NCI-H1417 (cell line): ENCODE measurements around the gene PCDH9.
A peak's percentile ranks its signal among the peaks of the same experiment; 100 is the strongest.
"Not testable (repeated sequence)": the region's sequence is repeated elsewhere in the genome, so short reads cannot be mapped to it uniquely, and the experiment has no call there.

Source experiments
- DNase-seq, 3 experiments: peaks; one replicate each; lab custom pipeline; 2025; lab: John Stamatoyannopoulos, UW

Gene PCDH9

GRCh38 chr13:67125681-67126080 lies 104.5 kb downstream of the PCDH9 start:
- no peak for DNase-seq

DNA sequence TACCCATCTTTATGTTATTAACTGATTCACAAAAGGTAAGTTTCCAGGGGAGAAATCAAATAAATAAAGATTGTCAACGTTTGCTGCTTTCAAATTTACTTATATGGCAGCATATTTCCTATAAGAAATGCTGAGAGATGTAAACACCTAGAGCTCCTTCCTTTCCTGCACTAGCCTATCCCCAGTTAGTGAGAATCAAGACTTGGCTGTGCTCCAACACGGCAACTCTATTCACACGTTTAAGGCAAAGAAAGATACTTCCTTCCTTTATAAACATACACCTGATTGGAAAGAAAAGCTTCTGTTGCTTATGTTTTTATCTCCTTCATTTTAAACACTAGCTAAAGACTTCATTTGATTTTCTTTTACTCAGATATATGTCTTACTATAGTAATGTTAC lies 107.0 kb downstream of the PCDH9 start:
- peak in 1 of 3 experiments; percentile 19 for DNase-seq

DNA sequence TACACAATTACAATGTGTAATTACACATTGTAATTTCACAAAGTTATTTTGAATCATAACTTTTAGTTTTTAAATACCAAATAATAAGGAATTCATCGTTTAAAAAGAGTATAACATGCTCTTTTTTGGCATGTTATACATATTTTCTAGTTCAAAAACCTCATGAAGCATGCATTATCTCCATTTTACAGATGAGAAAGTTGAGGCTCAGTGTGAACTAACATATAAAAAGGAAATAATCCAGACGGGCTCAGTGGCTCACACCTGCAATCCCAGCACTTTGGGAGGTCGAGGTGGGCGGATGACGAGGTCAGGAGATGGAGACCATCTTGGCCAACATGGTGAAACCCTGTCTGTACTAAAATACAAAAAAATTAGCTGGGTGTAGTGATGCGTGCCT lies 107.9 kb downstream of the PCDH9 start:
- DNase-seq = no peak

- no peak for DNase-seq
Measured at GRCh38 chr13:67120872-67121531, 109.1 kb downstream of the PCDH9 start.

GRCh38 chr13:67119481-67119894 lies 110.6 kb downstream of the PCDH9 start:
- DNase-seq = peak in 1 of 3 experiments; percentile 26

GRCh38 chr13:67118277-67118676 lies 111.9 kb downstream of the PCDH9 start:
- DNase-seq = peak in 1 of 3 experiments; percentile 30

DNA sequence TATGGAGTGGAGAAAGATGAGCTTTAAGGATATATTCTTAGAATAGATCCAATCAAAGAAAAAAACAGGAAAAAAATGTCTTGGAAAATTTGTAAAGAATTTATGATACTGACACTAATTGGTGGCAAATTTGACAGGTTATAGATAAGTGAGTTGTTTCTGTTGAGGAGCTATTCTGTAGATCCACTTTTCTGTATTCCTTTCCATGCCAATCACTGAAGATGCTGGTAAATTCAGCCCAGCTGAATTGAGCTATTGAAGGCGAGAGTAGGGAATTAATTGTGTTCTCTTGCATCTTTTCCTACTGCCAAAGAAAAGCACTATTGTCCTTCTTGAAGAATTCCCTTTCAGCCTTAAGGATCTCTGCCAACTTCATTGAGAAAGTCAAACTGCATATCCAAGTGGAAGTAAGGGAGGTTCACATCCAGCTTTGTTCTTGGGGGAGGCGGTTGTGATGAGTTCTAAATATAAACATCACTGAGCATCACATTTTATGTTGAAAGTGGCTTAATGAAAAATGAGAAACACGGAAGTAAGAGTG lies 113.1 kb downstream of the PCDH9 start:
- no peak for DNase-seq

DNA sequence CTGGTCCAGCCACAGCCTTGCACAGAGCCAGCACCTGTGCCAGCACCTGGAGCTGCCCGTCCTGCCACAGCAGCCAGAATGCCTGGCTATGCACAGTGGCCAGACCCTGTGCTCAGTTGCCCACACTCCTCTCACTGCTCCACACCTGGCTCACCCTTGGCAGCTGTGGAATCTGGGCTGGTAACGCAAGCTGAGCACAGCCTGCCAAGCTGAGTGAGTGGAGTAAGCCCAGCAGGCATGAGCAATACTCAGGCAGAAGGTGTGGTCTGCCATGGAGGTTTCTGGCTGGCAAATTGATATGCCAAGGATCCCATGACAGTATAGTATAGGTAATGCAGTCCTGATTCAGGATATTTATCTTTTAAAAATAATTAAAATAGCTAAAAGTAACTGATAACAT lies 122.2 kb downstream of the PCDH9 start:
- no peak for DNase-seq

- DNase-seq = no peak
Measured at GRCh38 chr13:67106502-67107057, 123.6 kb downstream of the PCDH9 start.

DNA sequence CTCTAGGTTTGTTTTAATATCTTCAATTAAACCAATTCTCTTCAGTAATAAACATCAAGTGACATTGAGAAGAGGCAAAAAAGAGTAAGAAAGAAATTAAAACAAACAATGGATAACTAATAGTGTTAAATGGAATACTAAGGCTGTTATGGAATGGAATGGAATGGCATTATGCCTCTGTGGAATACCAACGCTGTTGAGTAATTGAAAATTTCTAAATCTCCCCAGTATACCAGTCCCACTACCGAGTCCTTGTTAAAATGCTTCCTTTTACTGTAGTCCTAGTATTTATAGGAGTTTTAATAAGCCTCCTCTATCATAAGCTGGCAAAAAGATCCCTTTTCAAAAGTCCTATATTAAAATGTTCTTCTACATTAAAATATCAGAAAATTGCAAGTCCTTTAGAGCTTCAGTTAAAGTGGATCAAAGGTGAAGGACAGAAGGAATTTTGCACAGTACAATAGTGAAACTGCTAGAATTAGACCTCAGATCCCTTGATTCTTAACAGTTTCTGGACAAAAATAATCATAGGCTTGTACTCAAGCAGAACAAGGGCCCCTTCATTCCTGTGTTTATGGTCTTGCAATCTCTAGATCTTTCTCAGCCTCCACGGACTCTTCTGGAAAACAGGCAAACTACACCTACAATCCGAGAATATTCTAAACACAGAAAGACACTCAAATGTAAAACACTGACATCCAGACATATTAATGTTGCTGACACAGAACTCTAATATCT lies 128.2 kb downstream of the PCDH9 start:
- no peak for DNase-seq

DNA sequence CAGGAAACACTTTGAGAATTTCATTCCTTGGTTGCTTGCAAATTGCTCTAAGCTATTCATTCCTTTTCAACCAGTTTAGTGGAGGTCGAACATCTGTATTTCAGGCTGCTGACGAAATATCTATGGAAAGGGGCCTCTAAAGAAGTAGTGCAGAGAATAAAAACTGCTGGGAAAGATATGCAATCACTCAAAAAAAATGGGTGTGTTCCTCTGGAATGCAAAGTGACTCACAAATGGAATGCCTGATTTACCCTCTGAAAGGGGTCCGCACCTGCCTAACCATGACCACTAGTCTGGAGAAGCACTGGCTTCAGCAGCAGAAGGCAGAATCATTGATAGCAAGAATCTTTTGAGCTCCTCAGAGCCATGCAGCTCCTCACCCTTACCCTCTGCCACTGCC lies 129.4 kb downstream of the PCDH9 start:
- no peak for DNase-seq

GRCh38 chr13:67099494-67099893 lies 130.6 kb downstream of the PCDH9 start:
- DNase-seq = peak in 1 of 3 experiments; percentile 23

DNA sequence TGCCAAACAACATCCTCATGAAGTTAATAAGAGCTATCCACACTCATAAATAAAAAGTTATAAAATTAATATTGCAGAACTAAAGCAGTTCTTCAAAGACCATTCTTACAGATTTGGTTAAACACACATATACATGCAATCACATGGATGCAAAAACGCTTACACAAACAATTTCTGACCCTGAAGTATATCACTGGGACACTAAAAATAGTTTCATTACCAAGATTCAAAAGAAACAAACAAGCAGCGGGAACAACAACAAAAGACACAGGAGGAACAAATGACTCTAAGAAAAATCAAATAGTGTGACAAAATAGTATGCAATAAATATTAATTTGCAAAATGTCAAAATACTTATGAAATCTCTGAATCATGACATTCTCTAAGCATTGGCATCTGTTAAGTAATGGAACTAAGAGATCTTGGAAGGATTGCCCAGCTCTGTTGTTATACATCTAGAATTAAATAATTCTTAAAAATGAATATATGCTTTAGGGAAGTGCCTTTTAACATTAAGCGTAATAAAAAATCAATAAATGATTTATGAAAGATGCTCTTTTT lies 132.2 kb downstream of the PCDH9 start:
- no peak for DNase-seq

DNA sequence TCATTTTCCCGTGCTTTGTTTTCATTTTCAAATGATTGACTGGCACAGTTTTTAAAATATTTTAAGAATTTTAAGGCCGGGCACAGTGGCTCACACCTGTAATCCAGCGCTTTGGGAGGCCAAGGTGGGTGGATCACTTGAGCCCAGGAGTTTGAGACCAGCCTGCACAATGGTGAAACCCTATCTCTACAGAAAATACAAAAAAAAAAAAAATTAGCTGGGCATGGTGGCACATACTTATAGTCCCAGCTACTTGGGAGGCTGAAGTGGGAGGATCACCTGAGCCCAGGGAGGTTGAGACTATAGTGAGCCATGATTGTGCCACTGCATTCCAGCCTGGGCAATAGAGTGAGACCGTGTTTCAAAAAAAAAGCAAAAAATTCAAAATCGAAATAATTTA lies 133.2 kb downstream of the PCDH9 start:
- not testable (repeated sequence) for DNase-seq

DNA sequence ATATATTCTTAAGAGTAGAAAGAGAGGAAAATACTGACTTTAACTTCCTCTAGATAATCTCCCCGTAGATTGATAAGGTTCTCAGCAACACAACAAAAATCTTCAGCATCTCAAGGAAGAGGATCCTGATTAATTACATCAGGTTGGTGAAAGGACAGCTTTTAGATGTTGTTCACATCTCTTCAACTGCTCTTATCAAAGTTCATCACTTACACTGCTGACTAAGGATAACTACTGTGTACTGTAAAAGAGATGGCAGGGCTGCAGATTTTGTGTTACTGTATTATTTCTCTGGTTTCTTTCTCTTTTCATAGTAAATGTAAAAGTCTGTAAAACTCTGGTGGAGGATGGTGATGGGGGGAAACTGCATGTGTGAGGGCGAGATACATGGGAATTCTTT lies 133.7 kb downstream of the PCDH9 start:
- DNase-seq = no peak

DNA sequence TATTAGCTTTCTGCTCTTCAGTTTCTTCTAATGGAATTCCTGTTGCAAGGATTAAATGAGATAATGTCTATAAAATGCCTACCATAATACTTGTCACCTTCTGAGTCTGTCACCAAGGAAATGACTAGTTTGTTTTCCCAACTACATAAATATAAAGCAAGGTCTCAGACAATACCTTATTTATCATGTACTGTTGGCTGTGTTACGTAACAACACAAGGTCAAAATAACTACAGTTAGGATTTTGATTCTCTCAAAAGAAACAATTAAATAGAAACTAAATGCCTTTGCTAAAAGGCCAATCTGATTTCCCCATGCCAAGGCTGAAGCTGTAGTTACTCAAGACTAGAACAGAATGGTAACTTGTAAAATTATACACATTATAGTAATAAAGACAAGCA lies 134.5 kb downstream of the PCDH9 start:
- no peak for DNase-seq

DNA sequence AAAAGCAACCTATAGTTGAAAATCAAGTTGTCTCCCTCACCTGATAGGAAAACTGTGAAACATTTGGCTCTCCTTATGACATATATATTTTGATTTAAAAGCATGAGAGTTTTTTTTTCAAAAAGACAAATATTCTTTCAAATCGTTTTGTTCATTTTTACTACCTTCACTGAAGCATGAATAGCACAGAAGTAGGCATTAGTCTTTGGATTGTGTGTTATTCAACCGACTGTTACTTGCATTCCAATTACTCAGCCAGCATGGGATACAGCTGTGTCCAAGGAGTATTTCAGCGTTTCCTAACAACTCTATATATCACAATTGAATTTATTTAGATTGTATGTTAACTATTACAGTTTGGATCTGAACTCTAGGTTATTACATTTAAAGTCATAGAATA lies 135.2 kb downstream of the PCDH9 start:
- DNase-seq = no peak

GRCh38 chr13:67094078-67094477 lies 136.1 kb downstream of the PCDH9 start:
- DNase-seq = no peak

GRCh38 chr13:67091603-67092002 lies 138.5 kb downstream of the PCDH9 start:
- no peak for DNase-seq

GRCh38 chr13:67090856-67091255 lies 139.3 kb downstream of the PCDH9 start:
- no peak for DNase-seq

DNA sequence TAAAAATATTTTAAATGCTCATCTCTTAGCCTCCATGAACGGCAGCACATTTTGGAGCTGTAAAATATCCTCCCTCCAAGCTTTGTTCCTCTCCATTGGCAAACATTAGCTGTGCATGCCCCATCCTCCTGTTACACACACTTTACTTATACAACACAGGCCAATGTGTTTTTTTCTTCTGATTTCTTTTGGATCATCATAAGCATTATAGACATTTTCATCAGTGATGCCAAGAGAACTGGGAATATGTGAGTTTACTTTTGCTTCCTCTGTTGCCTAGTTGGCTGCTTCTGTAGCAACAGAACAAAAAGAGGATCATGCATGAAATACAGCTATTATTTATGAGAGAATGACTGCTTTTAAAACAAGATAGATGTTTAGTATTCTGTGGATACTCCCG lies 142.6 kb downstream of the PCDH9 start:
- DNase-seq = no peak

- no peak for DNase-seq
Measured at GRCh38 chr13:67086260-67086659, 143.9 kb downstream of the PCDH9 start.

DNA sequence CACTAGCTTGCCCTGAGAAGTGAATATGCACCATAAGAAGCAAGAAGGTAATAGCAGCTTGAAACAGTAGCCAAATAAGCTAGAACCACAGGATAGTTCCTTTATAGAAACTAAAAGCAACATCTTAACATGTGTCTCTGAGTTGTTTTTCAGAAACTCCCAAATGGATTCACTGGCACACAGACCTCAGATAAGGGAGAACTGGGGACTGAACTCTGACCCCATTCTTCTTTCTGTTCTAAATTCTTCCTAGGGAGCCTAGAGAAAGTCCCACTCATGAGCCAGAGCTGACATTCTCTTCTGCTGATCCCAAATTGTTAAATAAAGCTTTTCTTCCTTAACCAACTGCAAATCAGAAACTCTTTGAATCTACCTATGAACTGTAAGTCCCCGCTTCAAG lies 146.1 kb downstream of the PCDH9 start:
- DNase-seq = no peak
